K562 (cell line): ENCODE results near the gene BRD4. TPM values are rescaled to one million over a fixed set of nuclear protein-coding genes. Genes with fewer than 3 reads are reported as not detected.

Experiments used
- ATAC-seq: fragments of 200-7000 bp; cut with Tn5 transposase; 3 replicates; pipeline ENCODE4 v1.9.1; 2020; ENCODE audit warnings: moderate library complexity
- BruUV-seq: library from RNA; stranded (reverse); fragments of 400-500 nt; replicated peaks from 2 replicates; lab custom pipeline; 2021; lab: Mats Ljungman, UMichigan
- CTCF ChIA-PET: fragments of 300-600 bp; formaldehyde crosslinking; extraction: SDS; loops from one replicate; lab custom pipeline; 2021; ENCODE audit warnings: low intra/inter-chr PET ratio; lab: Yijun Ruan, JAX
- POLR2A ChIA-PET: fragments of 300-600, 350-650 bp; sonication (Branson Sonifier 250); formaldehyde crosslinking; extraction: SDS; loops from one replicate; lab custom pipeline; 2021; ENCODE audit warnings: antibody characterized with exemption, inconsistent platforms; lab: Yijun Ruan, JAX
- DNase-seq, 4 experiments: peaks; one replicate each; pipeline versions ENCODE4 v3.0.0 to v3.0.0-alpha.2; 2011 to 2018; ENCODE audit warnings: low spot score in 3 of 4, mixed read lengths in 3 of 4; ENCODE audit errors: extremely low read depth in 1 of 4
- FAIRE-seq: peaks from 2 replicates; lab custom pipeline; 2011; peaks lifted over from hg19 to GRCh38; lab: Jason Lieb, UNC
- H2AFZ ChIP-seq: 2 replicates; pipeline ENCODE4 v1.6.0; 2011; ENCODE audit warnings: low read depth, low read length, control low read depth, inconsistent platforms
- H3K27ac ChIP-seq: fragments of 200-600 bp; 3 replicates; pipeline ENCODE4 v1.8.0; 2011; ENCODE audit warnings: low read depth, mild to moderate bottlenecking, control low read depth, inconsistent platforms, low read length, moderate library complexity, mixed read lengths; ENCODE audit errors: extremely low read depth
- H3K27me3 ChIP-seq, 2 experiments: fragments of 300-600 bp in 1 of 2; 2 replicates in 1 of 2; 3 replicates in 1 of 2; pipeline versions ENCODE4 v1.6.0 to v1.8.0; 2011; ENCODE audit warnings: inconsistent platforms in 2 of 2, low read length in 2 of 2, mild to moderate bottlenecking in 1 of 2, mixed read lengths in 1 of 2, moderate library complexity in 1 of 2; ENCODE audit not compliant: control insufficient read depth in 2 of 2, insufficient read depth in 2 of 2
- H3K36me3 ChIP-seq: fragments of 300-600 bp; 3 replicates; pipeline ENCODE4 v1.8.0; 2011; ENCODE audit warnings: mild to moderate bottlenecking, low read length, inconsistent platforms; ENCODE audit not compliant: control insufficient read depth, insufficient read depth
- H3K4me1 ChIP-seq, 2 experiments: fragments of 200-600 bp in 1 of 2; replicated peaks in 1 of 2; 2 replicates in 1 of 2; 3 replicates in 1 of 2; pipeline versions ENCODE4 v1.5.1 to v1.8.0; 2011; ENCODE audit warnings: inconsistent platforms in 2 of 2, low read length in 2 of 2, mild to moderate bottlenecking in 1 of 2, mixed read lengths in 1 of 2, moderate library complexity in 1 of 2; ENCODE audit not compliant: control insufficient read depth in 2 of 2, insufficient read depth in 2 of 2
- H3K4me2 ChIP-seq: 2 replicates; pipeline ENCODE4 v1.6.1; 2011; ENCODE audit warnings: low read length, control low read depth, inconsistent platforms, mixed read lengths; ENCODE audit not compliant: insufficient read depth
- H3K4me3 ChIP-seq: fragments of 200-600 bp; sonication (generic), shearing (Covaris generic); 2 replicates; pipeline ENCODE4 v1.5.1; 2016; ENCODE audit warnings: control low read depth, inconsistent platforms
- H3K79me2 ChIP-seq: fragments of 200-600 bp; 3 replicates; pipeline ENCODE4 v1.8.0; 2011; ENCODE audit warnings: low read length, inconsistent platforms; ENCODE audit not compliant: control insufficient read depth, insufficient read depth
- H3K9ac ChIP-seq, 2 experiments: 2 replicates each; pipeline versions ENCODE4 v1.6.0 to v1.6.1; 2011; ENCODE audit warnings: low read depth in 2 of 2, low read length in 2 of 2, control low read depth in 1 of 2, inconsistent platforms in 1 of 2, mild to moderate bottlenecking in 1 of 2, mixed read lengths in 1 of 2; ENCODE audit not compliant: insufficient read depth in 1 of 2
- H3K9me1 ChIP-seq: one replicate; pipeline ENCODE4 v1.6.0; 2011; ENCODE audit warnings: inconsistent platforms, mild to moderate bottlenecking, low read length, moderate library complexity; ENCODE audit not compliant: control insufficient read depth, insufficient read depth
- H3K9me3 ChIP-seq: replicated peaks from 2 replicates; pipeline ENCODE4 v1.5.1; 2011; ENCODE audit warnings: low read depth, low read length, inconsistent platforms; ENCODE audit not compliant: control insufficient read depth, insufficient read depth
- H4K20me1 ChIP-seq: replicated peaks from 2 replicates; pipeline ENCODE4 v1.6.1; 2011; ENCODE audit warnings: low read length, inconsistent platforms, mixed read lengths; ENCODE audit not compliant: control insufficient read depth, insufficient read depth
- HMG20B ChIP-seq: fragments of 250-450 bp; sonication (Bioruptor Pico); IDR thresholded peaks from 2 replicates; pipeline ENCODE4 v1.5.0; 2021; ENCODE audit warnings: mild to moderate bottlenecking
- JUND ChIP-seq, 2 experiments: IDR thresholded peaks; 2 replicates in 1 of 2; 3 replicates in 1 of 2; pipeline ENCODE4 v1.6.1; 2011; ENCODE audit warnings: borderline replicate concordance in 2 of 2, low read depth in 2 of 2, low read length in 2 of 2, improper control_type of control experiment in 1 of 2, missing biosample characterization in 1 of 2, missing genetic modification characterization in 1 of 2, missing genetic modification reagents in 1 of 2
- ZNF263 ChIP-seq: sonication (generic); formaldehyde crosslinking; IDR thresholded peaks from 2 replicates; pipeline ENCODE4 v1.8.0; 2022; ENCODE audit warnings: mild to moderate bottlenecking, missing genetic modification reagents, borderline replicate concordance
- WGBS: fragments of 100-300 bp; shearing (Covaris generic); methylation state at CpG from one replicate; pipeline ENCODE4 v1.1.6; 2016; ENCODE audit warnings: low coverage, mixed read lengths; ENCODE audit not compliant: insufficient coverage; ENCODE audit errors: missing lambda C conversion rate; 5-methylcytosine and 5-hydroxymethylcytosine counted together
- in situ Hi-C: fragments of 300-500 bp; cut with MboI; formaldehyde crosslinking; loops from 4 replicates; pipeline ENCODE4 v1.15.0; 2018; ENCODE audit warnings: inconsistent platforms, mixed read lengths
- intact Hi-C: fragments of 100-400 bp; cut with micrococcal nuclease; formaldehyde crosslinking; loops from 2 replicates; pipeline ENCODE4 v1.14.2; 2022
- polyA plus RNA-seq, 8 experiments: library from polyadenylated mRNA; depleted of rRNA in 4 of 8; stranded (reverse) in 5 of 8; unstranded in 3 of 8; fragments of >200 nt; fragmentation: Nextera tagmentation in 2 of 8; fragmentation: Illumina TruSeq in 1 of 8; extraction: Ambion mirVana in 2 of 8; extraction: Trizol in 1 of 8; gene quantifications; 2 replicates each; pipeline versions ENCODE4 v1.2.1 to v1.2.3, GENCODE V29; 2011 to 2014; ENCODE audit warnings: inconsistent platforms in 1 of 8, missing spikeins in 1 of 8
- total RNA-seq, 7 experiments: library from RNA; depleted of rRNA in 6 of 7; stranded (reverse); fragments of >200 nt in 6 of 7; fragmentation: Illumina TruSeq in 2 of 7; extraction: Trizol in 2 of 7; gene quantifications; 2 replicates each; pipeline versions ENCODE4 v1.2.1 to v1.2.3, GENCODE V29; 2011 to 2021; ENCODE audit warnings: low replicate concordance in 1 of 7

The BRD4 gene
- total and polyA plus RNA-seq, 9 of the 15 experiments (the other 6 are each of a cell fraction or from before 2014, with no cell fraction given) = 1.8 to 105 (median 15.6) TPM

GRCh38 chr19:15330801-15331418, 1.4 kb downstream of the BRD4 start (continued):
- TF ChIP-seq ZNF263 (CRISPR knock-in tag) (peak; percentile 96), JUND (IDR thresholded peaks at IDR 0.05; ENCODE audit: borderline replicate concordance, low read depth, low read length) (0 out of 2 replicates have a peak, but pooled peaks have one; percentile 47), JUND (tag; IDR thresholded peaks at IDR 0.05; ENCODE audit: borderline replicate concordance, low read depth, low read length) (no peak)

GRCh38 chr19:15328312-15328711, 4.0 kb downstream of the BRD4 start:
- in situ Hi-C loops = no loop called here
- no peak overlapping the region for H3K4me3 ChIP-seq
- H3K9me1 ChIP-seq = peaks cover 17% of the 10 kb centered on the region
- H3K4me1 ChIP-seq = peaks cover 46 to 57% of the 10 kb centered on the region in 2 experiments
- 0 out of 2 replicates have a peak overlapping the region, but pooled peaks have one; percentile 22 for H3K4me2 ChIP-seq
- WGBS = 67% methylated on average over 10 of the region's 10 CpGs
- H3K9me3 ChIP-seq = no peaks in the 10 kb centered on the region
- DNase-seq (no peak), FAIRE-seq (no peak), ATAC-seq (no peak)
- intact Hi-C loops = no loop called here
- POLR2A ChIA-PET = no interaction called here
- no peak for TF ChIP-seq HMG20B
- H3K27me3 ChIP-seq = no peaks in the 10 kb centered on the region
- BruUV-seq = no TSS peak
- CTCF ChIA-PET = no interaction called here
- H3K79me2 ChIP-seq = peaks cover 95% of the 10 kb centered on the region
- H3K9ac ChIP-seq = no peak overlapping the region
- H2AFZ ChIP-seq = no peak overlapping the region
- peaks cover 12% of the 10 kb centered on the region; the same call in 2 of the 3 replicates for H3K36me3 ChIP-seq
- H4K20me1 ChIP-seq = peaks cover 71% of the 10 kb centered on the region
- H3K27ac ChIP-seq = no peak overlapping the region; the same call in 2 of the 3 replicates
